Stimulated activated CD8-positive, alpha-beta memory T cell treated with anti-CD3 and anti-CD28 coated beads, Interleukin-7, amount 100 ng/mL, for 4 hours (primary cell): ENCODE measurements around the gene IRAK2.
"Not testable (repeated sequence)": the region's sequence is repeated elsewhere in the genome, so short reads cannot be mapped to it uniquely, and the experiment has no call there.

Experiments
- DNase-seq, 2 donors: peaks; one replicate each; pipeline ENCODE4 v3.0.0-alpha.2; 2020; ENCODE audit warnings: low read depth in 2 of 2

Gene IRAK2

GRCh38 chr3:10249833-10250232 lies 85.1 kb downstream of the IRAK2 start:
- DNase-seq = no peak

- DNase-seq = no peak
Observed at GRCh38 chr3:10251006-10251405, 86.3 kb downstream of the IRAK2 start.

DNA sequence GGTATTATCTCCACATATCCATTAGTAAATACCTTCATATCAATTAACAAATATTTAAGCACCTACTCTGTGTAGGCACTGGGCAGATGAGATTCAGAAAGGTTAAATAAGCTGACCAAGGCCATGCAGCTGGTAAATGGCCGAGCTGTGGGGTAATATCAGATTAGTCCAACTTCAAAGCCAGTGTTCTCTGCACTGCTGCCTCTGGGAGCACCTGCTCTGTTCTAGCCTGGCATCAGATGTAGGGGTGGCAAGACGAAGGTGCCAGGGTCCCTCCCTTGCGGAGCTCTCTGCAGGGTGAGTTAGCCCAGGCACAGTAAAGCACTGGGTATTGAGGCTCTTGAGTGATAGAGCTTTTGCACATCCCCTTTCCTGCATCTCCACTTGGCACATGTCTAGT lies 89.0 kb downstream of the IRAK2 start:
- DNase-seq = no peak

DNA sequence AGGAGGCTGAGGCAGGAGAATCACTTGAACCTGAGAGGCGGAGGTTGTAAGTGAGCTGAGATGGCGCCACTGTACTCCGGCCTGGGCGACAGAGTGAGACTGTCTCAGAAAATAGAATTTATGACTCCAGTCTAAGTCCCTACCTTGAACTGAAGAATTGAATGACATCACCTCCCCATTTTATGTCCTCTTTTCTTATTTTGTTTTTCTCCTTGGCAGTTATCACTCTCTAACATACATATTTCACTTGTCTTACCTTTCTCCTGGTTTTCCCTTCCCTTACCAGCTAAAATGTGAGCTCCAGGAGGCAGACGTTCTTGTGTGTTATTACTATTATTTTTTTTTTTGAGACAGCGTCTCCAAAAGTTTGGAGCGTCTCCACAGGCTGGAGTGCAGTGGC lies 91.1 kb downstream of the IRAK2 start:
- DNase-seq = no peak

DNA sequence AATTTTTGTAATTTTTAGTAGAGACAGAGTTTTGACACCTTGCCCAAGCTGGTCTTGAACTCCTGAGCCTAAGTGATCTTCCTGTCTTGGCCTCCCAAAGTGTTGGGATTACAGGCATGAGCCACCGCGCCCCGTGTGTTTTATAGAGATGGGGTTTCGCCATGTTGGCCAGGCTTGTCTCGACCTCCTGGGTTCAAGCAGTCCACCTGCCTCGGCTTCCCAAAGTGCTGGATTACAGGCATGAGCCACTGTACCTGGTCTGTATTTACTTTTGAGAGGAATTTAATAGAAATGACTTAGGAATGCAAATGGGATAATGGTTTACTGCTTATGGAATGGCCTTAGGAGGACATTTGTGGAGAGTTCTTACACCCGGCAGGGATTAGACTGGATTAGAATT lies 94.3 kb downstream of the IRAK2 start:
- no peak for DNase-seq

GRCh38 chr3:10259798-10260197 lies 95.1 kb downstream of the IRAK2 start:
- DNase-seq = no peak

DNA sequence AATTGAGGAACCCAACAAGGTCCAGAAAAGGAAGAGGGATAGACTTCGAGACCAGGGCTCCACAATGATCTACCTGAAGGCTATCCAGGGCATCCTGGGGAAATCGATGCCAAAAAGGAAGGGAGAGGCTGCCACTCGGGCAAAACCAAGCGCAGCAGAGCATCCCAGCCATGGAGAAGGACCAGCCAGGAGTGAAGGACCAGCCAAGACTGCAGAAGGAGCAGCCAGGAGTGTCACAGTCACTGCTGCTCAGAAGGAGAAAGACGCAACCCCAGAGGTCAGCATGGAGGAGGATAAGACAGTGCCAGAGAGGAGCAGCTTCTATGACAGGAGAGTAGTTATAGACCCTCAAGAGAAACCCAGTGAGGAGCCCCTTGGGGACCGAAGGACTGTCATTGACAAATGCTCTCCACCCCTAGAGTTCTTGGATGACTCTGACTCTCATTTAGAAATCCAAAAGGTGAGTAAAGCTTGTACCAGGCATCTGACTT lies 95.5 kb downstream of the IRAK2 start:
- no peak for DNase-seq

GRCh38 chr3:10262027-10262426 lies 97.3 kb downstream of the IRAK2 start:
- no peak for DNase-seq

GRCh38 chr3:10263646-10264363 lies 99.1 kb downstream of the IRAK2 start:
- DNase-seq = peak; percentile 48 to 64

GRCh38 chr3:10265833-10266232 lies 101.1 kb downstream of the IRAK2 start:
- DNase-seq = no peak

GRCh38 chr3:10266936-10267335 lies 102.2 kb downstream of the IRAK2 start:
- DNase-seq = not testable (repeated sequence)

- DNase-seq = no peak
Observed at GRCh38 chr3:10268116-10268515, 103.4 kb downstream of the IRAK2 start.

- DNase-seq = no peak
Observed at GRCh38 chr3:10268930-10269329, 104.2 kb downstream of the IRAK2 start.

- DNase-seq = no peak
Observed at GRCh38 chr3:10269443-10269842, 104.7 kb downstream of the IRAK2 start.

- not testable (repeated sequence) for DNase-seq
Observed at GRCh38 chr3:10272476-10272875, 107.8 kb downstream of the IRAK2 start.

DNA sequence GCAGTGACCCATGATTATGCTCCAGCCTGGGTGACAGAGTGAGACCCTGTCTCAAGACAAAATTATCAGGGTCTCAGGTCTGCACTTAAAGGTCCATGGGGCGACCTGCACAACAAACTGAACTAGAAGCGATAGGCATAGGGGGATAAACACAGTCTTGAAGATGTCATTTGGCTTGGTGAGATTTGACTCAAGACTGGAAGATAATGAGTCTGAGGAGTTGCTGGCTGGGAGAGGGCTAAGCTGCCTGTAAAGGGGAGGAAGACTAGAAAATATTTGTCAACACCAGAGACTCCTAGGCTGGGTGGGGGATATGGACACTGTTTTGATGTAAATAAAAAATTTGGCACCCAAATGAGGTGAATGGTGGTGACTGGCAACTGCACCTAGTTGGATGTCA lies 108.3 kb downstream of the IRAK2 start:
- no peak for DNase-seq

DNA sequence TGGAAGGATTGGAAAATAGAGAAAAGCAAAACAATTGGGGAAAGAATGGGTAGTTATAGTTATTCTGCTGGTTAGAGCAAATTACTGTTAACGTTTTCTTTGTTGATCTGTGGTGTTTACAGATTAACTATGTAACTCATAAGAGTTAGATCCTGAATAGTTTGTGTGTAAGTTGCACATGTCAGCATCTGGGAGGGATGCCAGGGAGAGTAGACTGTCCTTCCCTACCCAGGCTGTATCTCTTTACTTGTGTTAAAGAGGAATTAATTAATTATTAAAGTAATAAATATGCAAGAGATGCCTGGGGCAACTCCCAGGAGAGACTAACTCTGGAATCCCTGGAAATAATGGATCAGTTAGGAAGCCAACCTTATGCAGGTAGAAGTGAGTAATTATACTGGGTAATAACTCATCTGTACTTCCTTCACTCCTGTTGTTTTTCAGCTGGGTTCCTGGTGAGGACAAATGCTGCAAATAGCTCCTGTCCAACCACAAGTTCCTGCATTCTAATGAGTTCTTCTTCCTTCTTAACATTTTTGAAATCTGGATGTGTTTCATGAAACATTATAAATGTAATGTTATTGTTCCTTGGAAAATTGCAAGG lies 109.1 kb downstream of the IRAK2 start:
- DNase-seq = no peak

GRCh38 chr3:10274601-10275000 lies 109.9 kb downstream of the IRAK2 start:
- DNase-seq = no peak

DNA sequence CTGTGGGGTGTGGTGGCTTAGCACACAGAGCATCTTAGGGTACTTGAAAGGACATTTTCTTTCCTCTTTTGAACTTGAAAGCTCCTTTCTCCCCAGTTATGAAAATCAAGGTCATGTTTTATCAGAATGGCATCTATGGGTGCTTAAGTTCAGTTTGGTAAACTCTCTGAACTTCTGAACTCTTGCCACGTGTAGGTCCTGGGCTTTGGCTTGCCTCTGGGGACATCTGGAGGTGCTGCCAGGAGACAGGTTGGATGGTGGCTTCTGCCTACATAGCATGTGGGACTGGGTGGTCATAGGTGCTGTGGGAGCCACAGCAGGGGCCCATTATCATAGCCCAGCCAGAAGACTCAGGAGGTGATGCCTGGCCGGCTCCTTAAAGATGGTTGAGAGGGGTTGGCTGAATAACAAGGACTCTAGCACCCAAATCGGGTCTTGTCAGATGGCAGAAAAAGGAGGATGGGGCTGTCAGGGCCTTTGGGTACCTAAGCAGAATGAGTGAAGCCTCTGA lies 112.5 kb downstream of the IRAK2 start:
- no peak for DNase-seq

DNA sequence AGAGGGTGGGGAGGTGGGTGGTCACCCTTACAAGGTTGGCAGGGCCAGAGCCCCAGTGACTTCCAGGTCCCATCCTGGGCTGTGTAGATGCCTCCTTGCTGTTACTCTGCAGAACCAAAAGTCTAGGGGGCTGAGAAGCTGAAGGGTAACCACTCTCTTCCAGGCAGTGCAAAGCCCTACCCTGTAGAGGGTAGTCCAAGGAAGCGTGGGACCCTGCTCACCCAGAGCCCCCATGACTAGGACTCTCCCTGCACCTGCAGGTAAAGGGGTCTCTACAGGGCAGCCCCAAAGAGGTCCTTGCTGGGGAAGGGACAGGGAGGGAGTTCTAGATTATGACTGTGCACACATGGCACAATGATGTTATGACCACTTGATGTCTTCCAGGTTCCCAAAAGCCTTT lies 113.8 kb downstream of the IRAK2 start:
- DNase-seq = no peak

DNA sequence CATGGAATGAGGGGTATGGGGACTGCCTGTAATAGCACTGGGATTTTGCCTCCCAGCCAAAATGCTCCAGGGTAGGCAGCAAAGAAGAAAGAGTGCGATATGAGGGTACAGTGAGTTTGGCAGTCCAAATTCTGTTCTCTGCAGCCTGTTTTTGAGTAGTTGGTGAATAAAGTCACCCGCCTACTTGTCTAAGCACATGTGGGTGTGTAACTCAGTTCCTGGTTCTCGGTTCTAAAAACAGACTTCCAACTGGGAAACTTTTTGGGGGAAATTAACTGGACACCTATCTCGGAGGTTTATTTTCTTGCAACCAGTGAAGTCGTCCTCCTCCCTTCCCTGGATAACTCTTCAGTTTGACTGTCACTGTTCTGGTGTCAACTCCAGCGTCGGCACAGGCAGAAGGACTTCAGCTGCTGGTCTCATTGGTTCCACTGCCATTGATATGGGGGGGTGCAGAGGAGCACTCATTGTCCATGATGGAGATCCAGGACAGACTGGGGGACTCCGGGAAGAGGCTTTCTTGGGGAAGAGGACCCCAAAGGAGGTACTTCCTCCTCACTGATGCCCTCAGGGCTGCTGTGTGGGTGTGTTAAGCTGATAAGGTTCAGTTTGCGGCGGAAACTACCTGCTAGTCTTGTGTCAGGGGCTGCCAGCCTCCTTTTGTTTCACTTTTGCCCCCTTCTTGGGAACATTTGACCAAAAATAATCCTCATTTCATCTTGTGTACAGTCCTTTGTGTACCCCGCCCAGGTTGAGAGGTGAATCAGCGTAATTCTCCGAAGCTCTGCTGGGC lies 114.9 kb downstream of the IRAK2 start:
- DNase-seq = no peak

- no peak for DNase-seq
Observed at GRCh38 chr3:10280177-10280529, 115.4 kb downstream of the IRAK2 start.

DNA sequence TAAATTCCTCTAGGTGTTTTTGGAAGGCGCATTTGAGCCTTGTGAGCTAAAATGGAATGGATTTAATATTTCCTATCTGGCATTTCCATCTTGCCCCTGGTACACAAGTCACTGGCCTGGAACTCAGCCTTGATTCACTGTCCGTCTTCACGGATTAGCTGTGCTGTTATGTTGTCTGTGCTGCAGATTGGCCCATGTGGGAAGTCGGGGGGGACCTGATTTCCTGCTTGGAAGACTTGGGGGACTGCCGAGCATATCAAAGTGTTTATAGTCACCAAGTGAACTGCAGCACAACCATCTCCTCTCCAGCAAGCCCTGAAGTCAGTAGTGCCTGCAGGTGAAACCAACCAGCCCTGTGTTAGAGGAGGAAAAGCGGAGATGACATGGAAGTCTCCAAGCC lies 115.9 kb downstream of the IRAK2 start:
- no peak for DNase-seq
